HFF-Myc (cell line): ENCODE measurements around the gene ACAP1.

ENCODE experiments used
- DNase-seq: peaks from one replicate; pipeline ENCODE4 v3.0.0-alpha.2; 2011; ENCODE audit warnings: low read depth; ENCODE audit errors: extremely low read depth
- H3K4me3 ChIP-seq: replicated peaks from 2 replicates; pipeline ENCODE4 v1.5.1; 2011; ENCODE audit warnings: low read depth, mild to moderate bottlenecking, control low read depth, low read length
- CTCF ChIP-seq: IDR thresholded peaks from 2 replicates; pipeline ENCODE4 v1.5.1; 2012; ENCODE audit warnings: mild to moderate bottlenecking, low read depth, low read length, control low read depth; ENCODE audit errors: missing control alignments

The ACAP1 gene

GRCh38 chr17:7326186-7326585 is 10.1 kb upstream of the ACAP1 start:
- no peak overlapping the region for H3K4me3 ChIP-seq
- TF ChIP-seq CTCF: no peak
- no peak for DNase-seq

- TF ChIP-seq CTCF: no peak
- no peak overlapping the region for H3K4me3 ChIP-seq
These were observed 9.3 kb upstream of the ACAP1 start for GRCh38 chr17:7327056-7327455.

GRCh38 chr17:7327501-7327900 is 8.8 kb upstream of the ACAP1 start:
- no peak for DNase-seq
- TF ChIP-seq CTCF: no peak
- H3K4me3 ChIP-seq: no peak overlapping the region

More at GRCh38 chr17:7327056-7327455, 9.3 kb upstream of the ACAP1 start:
- no peak for DNase-seq

- DNase-seq: no peak
- H3K4me3 ChIP-seq: peak overlapping the region; percentile 89
- no peak for TF ChIP-seq CTCF
These were observed 8.3 kb upstream of the ACAP1 start for GRCh38 chr17:7328009-7328408.

GRCh38 chr17:7328840-7329373 is 7.4 kb upstream of the ACAP1 start, which contains the start of gene NEURL4:
Gene NEURL4 (minus strand): TSS chr17:7329335. CDS start chr17:7329312, 23 bp downstream.
- DNase-seq: no peak
- H3K4me3 ChIP-seq: peak within 1 kb of the TSS; percentile 89
- TF ChIP-seq CTCF: peak; percentile 1

- DNase-seq: peak; percentile 98
These were observed 6.8 kb upstream of the ACAP1 start for GRCh38 chr17:7329374-7329996.

More at GRCh38 chr17:7329374-7329996, 6.8 kb upstream of the ACAP1 start:
- peak overlapping the region; percentile 89 for H3K4me3 ChIP-seq
- peak; percentile 7 for TF ChIP-seq CTCF
